PC-9 (cell line): ENCODE results near the gene GCH1. TPM values are rescaled to one million over a fixed set of nuclear protein-coding genes. Genes with fewer than 3 reads are reported as not detected.
A peak's percentile ranks its signal among the peaks of the same experiment; 100 is the strongest.

Experiments used
- BruUV-seq: library from RNA; stranded (reverse); fragments of 400-500 nt; replicated peaks from 2 replicates; lab custom pipeline; 2021; lab: Mats Ljungman, UMichigan
- CTCF ChIA-PET: fragments of 300-600 bp; sonication (Branson Sonifier 250); formaldehyde crosslinking; loops from one replicate; lab custom pipeline; 2022; ENCODE audit warnings: antibody characterized with exemption; lab: Charles Lee
- POLR2A ChIA-PET: fragments of 300-600 bp; sonication (Branson Sonifier 250); formaldehyde crosslinking; loops from one replicate; lab custom pipeline; 2022; ENCODE audit warnings: antibody characterized with exemption; ENCODE audit not compliant: unreplicated experiment; lab: Charles Lee
- DNase-seq, 2 experiments: peaks; one replicate each; pipeline versions ENCODE4 v3.0.0 to v3.0.0-alpha.2; 2015 to 2022; ENCODE audit warnings: mixed read lengths in 1 of 2
- H2AFZ ChIP-seq: fragments of 200-600 bp; sonication (generic); 2 replicates; pipeline ENCODE4 v1.8.1; 2017; ENCODE audit warnings: antibody characterized with exemption
- H3F3A ChIP-seq: fragments of 200-600 bp; sonication (generic); 2 replicates; pipeline ENCODE4 v1.8.1; 2017; ENCODE audit warnings: antibody characterized with exemption, mild to moderate bottlenecking, low read depth; ENCODE audit not compliant: insufficient read depth
- H3K27ac ChIP-seq: fragments of 200-600 bp; sonication (generic); 2 replicates; pipeline ENCODE4 v1.6.1; 2016; ENCODE audit warnings: mixed run types
- H3K27me3 ChIP-seq: fragments of 200-600 bp; sonication (generic); 2 replicates; pipeline ENCODE4 v1.6.1; 2016; ENCODE audit warnings: low read depth, mixed run types; ENCODE audit not compliant: insufficient read depth
- H3K36me3 ChIP-seq: fragments of 200-600 bp; sonication (generic); 2 replicates; pipeline ENCODE4 v1.6.1; 2016; ENCODE audit warnings: low read depth, mixed run types
- H3K4me1 ChIP-seq: fragments of 200-600 bp; sonication (generic); replicated peaks from 2 replicates; pipeline ENCODE4 v1.6.1; 2016; ENCODE audit warnings: mixed run types; ENCODE audit not compliant: insufficient read depth
- H3K4me2 ChIP-seq: fragments of 200-600 bp; sonication (generic); 2 replicates; pipeline ENCODE4 v1.6.1; 2017; ENCODE audit warnings: mixed run types
- H3K4me3 ChIP-seq: fragments of 200-600 bp; sonication (generic); 2 replicates; pipeline ENCODE4 v1.6.1; 2016; ENCODE audit warnings: mixed run types
- H3K79me2 ChIP-seq: fragments of 200-600 bp; sonication (generic); 2 replicates; pipeline ENCODE4 v1.6.1; 2017; ENCODE audit warnings: low read depth, mixed run types
- H3K9me2 ChIP-seq: fragments of 200-600 bp; sonication (generic); 2 replicates; pipeline ENCODE4 v1.8.1; 2017; ENCODE audit warnings: mild to moderate bottlenecking; ENCODE audit not compliant: insufficient read depth
- H3K9me3 ChIP-seq: fragments of 200-600 bp; sonication (generic); 2 replicates; pipeline ENCODE4 v1.8.1; 2016; ENCODE audit warnings: low read depth; ENCODE audit not compliant: insufficient read depth
- H4K20me1 ChIP-seq: fragments of 200-600 bp; sonication (generic); 2 replicates; pipeline ENCODE4 v1.8.1; 2017; ENCODE audit not compliant: insufficient read depth
- EZH2 ChIP-seq: fragments of 200-600 bp; sonication (generic); IDR thresholded peaks from 2 replicates; pipeline ENCODE4 v1.8.0; 2017; ENCODE audit warnings: antibody characterized with exemption, low read depth
- intact Hi-C: fragments of 100-400 bp; cut with micrococcal nuclease; formaldehyde crosslinking; loops from one replicate; pipeline ENCODE4 v1.10.0; 2022; ENCODE audit not compliant: unreplicated experiment
- total RNA-seq: library from RNA; stranded (reverse); gene quantifications from 2 replicates; pipeline ENCODE4 v1.2.3, GENCODE V29; 2021
- TF ChIP-seq, protein P1 (sequence below): fragments of 200-600 bp; sonication (generic); conservative IDR thresholded peaks from 2 replicates; pipeline ENCODE4 v1.6.1; 2017; ENCODE audit warnings: mixed run types, antibody characterized with exemption, mild to moderate bottlenecking, moderate library complexity

Gene GCH1
- total RNA-seq, 1 experiment from 2014 or later, result 5.1 TPM

DNA sequence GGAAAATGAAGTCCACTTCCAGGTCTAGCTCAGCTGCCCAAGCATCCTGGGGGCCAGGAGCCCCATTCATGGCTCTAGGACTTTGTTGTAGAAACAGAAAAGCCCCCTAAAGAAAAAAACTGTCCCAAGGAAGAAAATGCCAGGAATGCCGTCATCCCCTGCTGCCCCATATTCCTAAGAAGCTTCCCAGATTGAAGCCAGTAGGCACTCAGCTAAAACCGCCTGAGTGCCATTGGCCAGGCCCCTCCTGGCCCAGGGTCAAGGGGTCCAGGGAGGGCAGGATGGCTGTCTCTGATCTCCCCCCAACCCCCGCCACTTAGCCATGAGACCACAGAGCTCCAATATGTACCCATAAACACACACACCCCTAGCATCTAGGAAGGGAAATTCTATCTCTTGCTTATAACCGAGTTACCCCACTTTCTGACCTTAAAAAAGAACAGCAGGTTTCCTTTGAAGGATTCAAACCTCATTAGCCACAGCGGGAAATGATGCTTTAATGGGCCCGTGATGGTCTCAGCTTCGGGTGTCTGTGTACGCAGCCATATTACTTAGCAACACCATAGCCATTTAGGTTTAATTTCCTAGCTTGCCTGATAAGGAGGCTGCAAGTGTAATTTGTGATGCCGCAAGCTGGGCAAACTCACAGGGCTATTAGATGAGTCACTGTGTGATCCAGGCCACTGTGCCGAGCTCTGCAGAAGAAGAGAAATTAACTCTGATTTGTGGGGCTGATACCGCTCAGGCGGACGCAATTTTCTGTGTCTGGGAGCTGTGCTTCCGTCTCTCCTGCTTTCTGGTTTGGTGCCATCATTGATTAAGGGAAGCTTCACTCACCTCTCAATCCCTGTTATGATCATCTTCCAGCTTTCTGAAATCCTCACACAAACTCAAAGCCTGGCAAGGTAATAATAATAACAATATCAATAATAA lies 84.2 kb downstream of the GCH1 start:
- Histone ChIP-seq H3K4me1 (peaks cover 11% of the 10 kb centered on the region), H3F3A (peaks cover 7% of the 10 kb centered on the region; the same call in 1 of the 2 replicates), H3K4me3 (no peak overlapping the region; the same call in 1 of the 2 replicates), H3K27me3 (no peaks in the 10 kb centered on the region), H3K9me2 (no peaks in the 10 kb centered on the region), H3K36me3 (no peaks in the 10 kb centered on the region), H4K20me1 (no peaks in the 10 kb centered on the region), H3K9me3 (no peaks in the 10 kb centered on the region), H2AFZ (peak overlapping the region; percentile 61; the same call in 1 of the 2 replicates), H3K79me2 (no peaks in the 10 kb centered on the region), H3K4me2 (peak overlapping the region; percentile 48), H3K27ac (no peak overlapping the region)
- BruUV-seq, result no TSS peak
- TF ChIP-seq EZH2, result no peak
- TF ChIP-seq, protein P1, sequence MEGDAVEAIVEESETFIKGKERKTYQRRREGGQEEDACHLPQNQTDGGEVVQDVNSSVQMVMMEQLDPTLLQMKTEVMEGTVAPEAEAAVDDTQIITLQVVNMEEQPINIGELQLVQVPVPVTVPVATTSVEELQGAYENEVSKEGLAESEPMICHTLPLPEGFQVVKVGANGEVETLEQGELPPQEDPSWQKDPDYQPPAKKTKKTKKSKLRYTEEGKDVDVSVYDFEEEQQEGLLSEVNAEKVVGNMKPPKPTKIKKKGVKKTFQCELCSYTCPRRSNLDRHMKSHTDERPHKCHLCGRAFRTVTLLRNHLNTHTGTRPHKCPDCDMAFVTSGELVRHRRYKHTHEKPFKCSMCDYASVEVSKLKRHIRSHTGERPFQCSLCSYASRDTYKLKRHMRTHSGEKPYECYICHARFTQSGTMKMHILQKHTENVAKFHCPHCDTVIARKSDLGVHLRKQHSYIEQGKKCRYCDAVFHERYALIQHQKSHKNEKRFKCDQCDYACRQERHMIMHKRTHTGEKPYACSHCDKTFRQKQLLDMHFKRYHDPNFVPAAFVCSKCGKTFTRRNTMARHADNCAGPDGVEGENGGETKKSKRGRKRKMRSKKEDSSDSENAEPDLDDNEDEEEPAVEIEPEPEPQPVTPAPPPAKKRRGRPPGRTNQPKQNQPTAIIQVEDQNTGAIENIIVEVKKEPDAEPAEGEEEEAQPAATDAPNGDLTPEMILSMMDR, result no peak
- ChIA-PET CTCF (interaction anchor here (1.4 kb wide), 1 partner anchor 13 kb away, joined by 5 read pairs; no protein-coding TSS in a partner anchor), POLR2A (interaction anchor here (0.5 to 0.6 kb wide), 3 partner anchors 207 to 329 kb away, joined by 4 to 26 read pairs (median 5); no protein-coding TSS in a partner anchor)
- intact Hi-C loops, result loop anchor here (5.0 kb wide), 1 partner anchor 84 kb away; the partner anchor contains the start of gene GCH1
- peak; percentile 49 to 75 for DNase-seq

- intact Hi-C loops, result loop anchor here (5.0 kb wide), 1 partner anchor 85 kb away; the partner anchor contains the start of gene GCH1
These were observed 85.1 kb downstream of the GCH1 start for GRCh38 chr14:54817506-54817905.

GRCh38 chr14:54816450-54816849 lies 86.2 kb downstream of the GCH1 start:
- ChIA-PET CTCF (interaction anchor here (0.6 kb wide), 1 partner anchor 376 kb away, joined by 3 read pairs; no protein-coding TSS in a partner anchor), POLR2A (interaction anchor here (0.6 to 0.7 kb wide), 2 partner anchors 125 to 299 kb away, joined by 3 read pairs; no protein-coding TSS in a partner anchor)
- Histone ChIP-seq H3K4me2 (no peak overlapping the region), H2AFZ (no peak overlapping the region), H3K4me3 (no peak overlapping the region), H4K20me1 (no peaks in the 10 kb centered on the region), H3K36me3 (no peaks in the 10 kb centered on the region), H3K27me3 (no peaks in the 10 kb centered on the region), H3K9me2 (no peaks in the 10 kb centered on the region), H3K9me3 (no peaks in the 10 kb centered on the region), H3K4me1 (peaks cover 11% of the 10 kb centered on the region), H3K27ac (no peak overlapping the region), H3K79me2 (no peaks in the 10 kb centered on the region), H3F3A (peaks cover 7% of the 10 kb centered on the region; the same call in 1 of the 2 replicates)
- DNase-seq, result no peak
- no TSS peak for BruUV-seq
- intact Hi-C loops, result loop anchor here (5.0 kb wide), 1 partner anchor 86 kb away; the partner anchor contains the start of gene GCH1
- TF ChIP-seq, protein P1, result no peak
- no peak for TF ChIP-seq EZH2

More at GRCh38 chr14:54817506-54817905, 85.1 kb downstream of the GCH1 start:
- ChIA-PET POLR2A (no interaction called here), CTCF (interaction anchor here (1.4 kb wide), 1 partner anchor 12 kb away, joined by 5 read pairs; no protein-coding TSS in a partner anchor)
- H3K4me2 ChIP-seq, result no peak overlapping the region
- H3K27me3 ChIP-seq, result no peaks in the 10 kb centered on the region
- H3K79me2 ChIP-seq, result no peaks in the 10 kb centered on the region
- H2AFZ ChIP-seq, result no peak overlapping the region
- no peaks in the 10 kb centered on the region for H4K20me1 ChIP-seq
- TF ChIP-seq EZH2, result no peak
- TF ChIP-seq, protein P1, result no peak
- H3K4me3 ChIP-seq, result no peak overlapping the region
- no peaks in the 10 kb centered on the region for H3K9me2 ChIP-seq
- no peaks in the 10 kb centered on the region for H3K36me3 ChIP-seq
- H3K9me3 ChIP-seq, result no peaks in the 10 kb centered on the region
- peaks cover 11% of the 10 kb centered on the region for H3K4me1 ChIP-seq
- no TSS peak for BruUV-seq
- no peak overlapping the region for H3K27ac ChIP-seq
- H3F3A ChIP-seq, result peaks cover 7% of the 10 kb centered on the region; the same call in 1 of the 2 replicates
- no peak for DNase-seq
